H9 (cell line): ENCODE results near the gene RBM34. TPM values are rescaled to one million over a fixed set of nuclear protein-coding genes. Genes with fewer than 3 reads are reported as not detected.

Experiments used
- DNase-seq: peaks from one replicate; pipeline ENCODE4 v3.0.0-alpha.2; 2017
- H2AFZ ChIP-seq: one replicate; pipeline ENCODE4 v1.6.1; 2013; ENCODE audit warnings: mild to moderate bottlenecking, low read length, control low read depth, moderate library complexity
- H2AK5ac ChIP-seq: 2 replicates; pipeline ENCODE4 v1.6.1; 2013; ENCODE audit warnings: low read length, control low read depth, mixed read lengths; ENCODE audit not compliant: insufficient read length
- H2BK120ac ChIP-seq: one replicate; pipeline ENCODE4 v1.6.1; 2013; ENCODE audit warnings: low read depth, mild to moderate bottlenecking, low read length, control low read depth, inconsistent platforms; ENCODE audit not compliant: poor library complexity, severe bottlenecking
- H2BK12ac ChIP-seq: 2 replicates; pipeline ENCODE4 v1.6.1; 2013; ENCODE audit warnings: low read length, control low read depth, mixed read lengths, low read depth; ENCODE audit not compliant: insufficient read length
- H2BK15ac ChIP-seq: 2 replicates; pipeline ENCODE4 v1.6.1; 2013; ENCODE audit warnings: low read depth, low read length, control low read depth
- H2BK20ac ChIP-seq: one replicate; pipeline ENCODE4 v1.6.1; 2013; ENCODE audit warnings: low read depth, mild to moderate bottlenecking, low read length, control low read depth, inconsistent platforms; ENCODE audit not compliant: poor library complexity, severe bottlenecking
- H2BK5ac ChIP-seq: 2 replicates; pipeline ENCODE4 v1.6.1; 2013; ENCODE audit warnings: low read length, control low read depth, mixed read lengths; ENCODE audit not compliant: insufficient read length
- H3K14ac ChIP-seq: 2 replicates; pipeline ENCODE4 v1.6.1; 2013; ENCODE audit warnings: low read length, control low read depth; ENCODE audit not compliant: insufficient read depth
- H3K18ac ChIP-seq: 2 replicates; pipeline ENCODE4 v1.6.1; 2013; ENCODE audit warnings: low read depth, mild to moderate bottlenecking, mixed read lengths, low read length, control low read depth; ENCODE audit not compliant: insufficient read length
- H3K23ac ChIP-seq: 2 replicates; pipeline ENCODE4 v1.6.1; 2013; ENCODE audit warnings: low read length, control low read depth, mixed read lengths, low read depth; ENCODE audit not compliant: insufficient read length
- H3K23me2 ChIP-seq: 2 replicates; pipeline ENCODE4 v1.6.1; 2013; ENCODE audit warnings: low read depth, mild to moderate bottlenecking, mixed read lengths, low read length, control low read depth; ENCODE audit not compliant: insufficient read length, poor library complexity, severe bottlenecking
- H3K27ac ChIP-seq: 2 replicates; pipeline ENCODE4 v1.5.1; 2013; ENCODE audit warnings: low read length, control low read depth, mixed read lengths, low read depth; ENCODE audit not compliant: insufficient read length
- H3K27me3 ChIP-seq: 2 replicates; pipeline ENCODE4 v1.6.1; 2013; ENCODE audit warnings: low read length, control low read depth, inconsistent platforms; ENCODE audit not compliant: insufficient read depth
- H3K4ac ChIP-seq: 2 replicates; pipeline ENCODE4 v1.6.1; 2013; ENCODE audit warnings: low read depth, mild to moderate bottlenecking, control low read depth, inconsistent platforms, low read length, moderate library complexity
- H3K4me1 ChIP-seq: 2 replicates; pipeline ENCODE4 v1.6.1; 2013; ENCODE audit warnings: low read length, control low read depth, inconsistent platforms; ENCODE audit not compliant: insufficient read depth
- H3K4me2 ChIP-seq: 2 replicates; pipeline ENCODE4 v1.6.1; 2013; ENCODE audit warnings: low read length, control low read depth, mixed read lengths; ENCODE audit not compliant: insufficient read length, insufficient read depth
- H3K56ac ChIP-seq: 2 replicates; pipeline ENCODE4 v1.6.1; 2013; ENCODE audit warnings: low read depth, mild to moderate bottlenecking, mixed read lengths, low read length, control low read depth; ENCODE audit not compliant: insufficient read length
- H3K79me1 ChIP-seq: 2 replicates; pipeline ENCODE4 v1.6.1; 2013; ENCODE audit warnings: low read depth, mild to moderate bottlenecking, moderate library complexity, low read length, control low read depth, inconsistent platforms; ENCODE audit not compliant: insufficient read depth, poor library complexity, severe bottlenecking
- H3K79me2 ChIP-seq: 2 replicates; pipeline ENCODE4 v1.6.1; 2013; ENCODE audit warnings: low read length, control low read depth, inconsistent platforms; ENCODE audit not compliant: insufficient read depth
- H3K9ac ChIP-seq: 2 replicates; pipeline ENCODE4 v1.6.1; 2013; ENCODE audit warnings: low read length, control low read depth, mixed read lengths; ENCODE audit not compliant: insufficient read length; ENCODE audit errors: extremely low read depth
- H3K9me3 ChIP-seq: one replicate; pipeline ENCODE4 v1.6.1; 2013; ENCODE audit warnings: low read depth, low read length, inconsistent platforms; ENCODE audit not compliant: control insufficient read depth
- H3T11ph ChIP-seq: one replicate; pipeline ENCODE4 v1.6.1; 2013; ENCODE audit warnings: mild to moderate bottlenecking, low read length, control low read depth, inconsistent platforms
- H4K20me1 ChIP-seq: one replicate; pipeline ENCODE4 v1.6.1; 2013; ENCODE audit not compliant: control insufficient read depth, insufficient read length, insufficient read depth
- H4K5ac ChIP-seq: 2 replicates; pipeline ENCODE4 v1.6.1; 2013; ENCODE audit warnings: low read depth, mild to moderate bottlenecking, mixed read lengths, low read length, control low read depth; ENCODE audit not compliant: insufficient read length
- H4K8ac ChIP-seq: replicated peaks from 2 replicates; pipeline ENCODE4 v1.6.1; 2013; ENCODE audit warnings: low read length, control low read depth, mixed read lengths, low read depth; ENCODE audit not compliant: insufficient read length
- H4K91ac ChIP-seq: 2 replicates; pipeline ENCODE4 v1.6.1; 2013; ENCODE audit warnings: low read depth, mild to moderate bottlenecking, moderate library complexity, mixed read lengths, low read length, control low read depth; ENCODE audit not compliant: insufficient read length
- H3K27ac Mint-ChIP-seq, 3 experiments: 2 replicates in 2 of 3; 3 replicates in 1 of 3; pipeline ENCODE4 v1.8.0; 2020 to 2021; ENCODE audit warnings: mixed read lengths in 3 of 3, mild to moderate bottlenecking in 1 of 3, moderate library complexity in 1 of 3
- H3K27me3 Mint-ChIP-seq: 2 replicates; pipeline ENCODE4 v1.8.0; 2021; ENCODE audit warnings: low read depth, mild to moderate bottlenecking, moderate library complexity, mixed read lengths
- H3K36me3 Mint-ChIP-seq, 3 experiments: 2 replicates in 2 of 3; 3 replicates in 1 of 3; pipeline ENCODE4 v1.8.0; 2020 to 2021; ENCODE audit warnings: low read depth in 3 of 3, mixed read lengths in 3 of 3; ENCODE audit not compliant: insufficient read depth in 1 of 3
- H3K4me1 Mint-ChIP-seq, 2 experiments: 2 replicates each; pipeline ENCODE4 v1.8.0; 2020; ENCODE audit warnings: mixed read lengths in 2 of 2
- H3K4me3 Mint-ChIP-seq, 2 experiments: 2 replicates in 1 of 2; 3 replicates in 1 of 2; pipeline ENCODE4 v1.8.0; 2020 to 2021; ENCODE audit warnings: mild to moderate bottlenecking in 2 of 2, mixed read lengths in 2 of 2, moderate library complexity in 1 of 2
- H3K9me3 Mint-ChIP-seq, 2 experiments: 2 replicates in 1 of 2; 3 replicates in 1 of 2; pipeline ENCODE4 v1.8.0; 2020; ENCODE audit warnings: mild to moderate bottlenecking in 2 of 2, mixed read lengths in 2 of 2, moderate library complexity in 1 of 2
- CTCF ChIP-seq: fragments of 200-600 bp; sonication (generic); conservative IDR thresholded peaks from 3 replicates; pipeline ENCODE4 v1.8.0; 2021; ENCODE audit warnings: antibody characterized with exemption, mild to moderate bottlenecking
- WGBS: extraction: QIAGEN DNeasy Blood & Tissue Kit; methylation state at CpG from one replicate; pipeline ENCODE4 v1.1.7; 2013; ENCODE audit warnings: missing lambda C conversion rate, low lambda C conversion rate, mixed read lengths; ENCODE audit not compliant: insufficient read length; ENCODE audit errors: extremely low coverage; 5-methylcytosine and 5-hydroxymethylcytosine counted together
- total RNA-seq: library from RNA; stranded (reverse); gene quantifications from 2 replicates; pipeline ENCODE4 v1.2.1, GENCODE V29; 2021

Gene RBM34
- total RNA-seq, 1 experiment from 2014 or later: 121 TPM

GRCh38 chr1:235108185-235108593 is 52.9 kb downstream of the RBM34 start:
- Histone ChIP-seq H2BK15ac (no peak overlapping the region), H2AK5ac (no peak overlapping the region), H4K8ac (no peak overlapping the region), H3K4me1 (no peaks in the 10 kb centered on the region), H2BK20ac (no peak overlapping the region), H4K5ac (no peak overlapping the region), H3K9me3 (no peaks in the 10 kb centered on the region), H4K20me1 (no peaks in the 10 kb centered on the region), H3K27ac (no peak overlapping the region), H3K14ac (no peak overlapping the region), H2BK120ac (no peak overlapping the region), H2BK5ac (no peak overlapping the region), H3K79me2 (no peaks in the 10 kb centered on the region), H3K79me1 (no peaks in the 10 kb centered on the region), H3K9ac (no peak overlapping the region), H3K4ac (no peak overlapping the region), H4K91ac (no peak overlapping the region), H3K56ac (no peak overlapping the region), H3T11ph (no peak overlapping the region), H3K18ac (no peak overlapping the region), H3K4me2 (no peak overlapping the region), H3K27me3 (no peaks in the 10 kb centered on the region), H3K23me2 (no peaks in the 10 kb centered on the region), H3K23ac (no peak overlapping the region), H2BK12ac (no peak overlapping the region), H2AFZ (no peak overlapping the region)
- no peak overlapping the region for H3K4me3 Mint-ChIP-seq
- peaks cover 13 to 16% of the 10 kb centered on the region in 2 experiments for H3K4me1 Mint-ChIP-seq
- H3K27ac Mint-ChIP-seq: no peak overlapping the region; a peak in 1 of 7 replicates
- DNase-seq: no peak
- no peaks in the 10 kb centered on the region for H3K9me3 Mint-ChIP-seq
- no peak for TF ChIP-seq CTCF
- peaks cover 7% of the 10 kb centered on the region for H3K27me3 Mint-ChIP-seq
- no CpG with 5 or more reads among the region's 1 CpG for WGBS
- H3K36me3 Mint-ChIP-seq: peaks cover 43 to 60% (median 54%) of the 10 kb centered on the region in 3 experiments
